Transverse colon (tissue), 1 donor: Measurements from ENCODE around the gene CYRIA.

Experiments
- EP300 ChIP-seq: sonication (generic); formaldehyde crosslinking; IDR thresholded peaks from one replicate; pipeline ENCODE4 v1.6.1; 2017; ENCODE audit warnings: antibody characterized with exemption, low read depth
- POLR2A ChIP-seq: fragments of 450-650 bp; IDR thresholded peaks from one replicate; pipeline ENCODE4 v1.6.1; 2016; ENCODE audit warnings: antibody characterized with exemption, mild to moderate bottlenecking, moderate library complexity

DNA sequence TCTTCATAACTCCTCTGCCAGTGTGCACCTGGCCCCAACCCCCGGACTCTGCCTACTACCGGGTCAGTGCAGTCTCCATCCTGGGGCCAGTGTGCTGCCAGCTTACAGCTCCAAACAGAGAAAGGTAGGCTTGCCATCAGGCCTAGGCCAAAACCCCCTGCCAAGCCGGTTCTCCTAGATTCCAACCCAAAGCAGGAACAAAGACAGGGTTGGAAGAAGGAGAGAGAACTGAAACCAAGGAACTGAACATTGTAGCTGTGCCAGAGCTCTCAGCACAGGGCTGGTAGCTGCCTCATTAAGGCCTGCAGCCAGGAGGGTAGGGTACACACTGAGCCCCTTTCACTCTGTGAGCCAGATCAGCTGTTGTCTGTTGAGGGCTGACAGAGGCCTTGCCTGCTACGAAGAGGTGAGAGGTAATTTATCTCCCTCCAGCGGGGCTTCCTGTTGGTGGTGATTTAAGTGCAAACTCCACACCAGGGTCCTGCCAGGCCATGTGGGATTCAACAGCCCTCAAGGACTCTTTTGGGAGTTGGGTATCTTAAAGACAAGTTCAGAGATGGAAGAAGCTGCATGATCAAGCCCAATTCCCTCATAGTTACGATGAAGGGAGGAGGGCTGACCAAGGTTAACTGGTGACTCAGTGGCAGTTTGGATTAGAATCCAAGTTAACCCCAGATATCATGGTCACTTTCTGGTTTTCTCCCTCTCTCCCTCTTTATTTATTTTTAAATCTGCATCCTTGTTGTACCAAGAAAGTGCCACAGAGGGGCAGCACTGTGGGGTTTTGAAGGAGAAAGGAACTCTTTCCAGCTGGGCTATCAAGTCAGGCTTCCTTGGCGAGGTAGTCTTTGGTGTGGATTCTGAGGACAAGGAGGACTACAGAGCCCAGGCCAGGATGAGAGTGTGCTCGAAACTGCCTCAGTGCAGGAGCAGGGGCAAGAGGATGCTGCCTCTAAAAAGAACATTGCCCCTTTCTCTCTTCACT, 48.1 kb downstream of the CYRIA start:
- TF ChIP-seq POLR2A (no peak), EP300 (no peak)
